Upper lobe of right lung (tissue), 1 donor: Measurements from ENCODE around the gene AKAP7. TPM values are rescaled to one million over a fixed set of nuclear protein-coding genes. Genes with fewer than 3 reads are reported as not detected.

Experiments used
- ATAC-seq: fragments of 200-7000 bp; cut with Tn5 transposase; one replicate; pipeline ENCODE4 v1.9.1; 2020; ENCODE audit warnings: mild to moderate bottlenecking, moderate library complexity
- DNase-seq: peaks from one replicate; pipeline ENCODE4 v3.0.0-alpha.2; 2020
- H3K27ac ChIP-seq: fragments of 200-600 bp; one replicate; pipeline ENCODE4 v1.8.0; 2022
- H3K27me3 ChIP-seq: fragments of 200-600 bp; one replicate; pipeline ENCODE4 v1.8.0; 2022; ENCODE audit warnings: mild to moderate bottlenecking
- H3K36me3 ChIP-seq: fragments of 200-600 bp; one replicate; pipeline ENCODE4 v1.8.0; 2022
- H3K4me1 ChIP-seq: fragments of 200-600 bp; one replicate; pipeline ENCODE4 v1.8.0; 2022
- H3K4me3 ChIP-seq: fragments of 200-600 bp; one replicate; pipeline ENCODE4 v1.8.0; 2022; ENCODE audit warnings: mild to moderate bottlenecking
- H3K9me3 ChIP-seq: fragments of 200-600 bp; one replicate; pipeline ENCODE4 v1.8.0; 2022
- CTCF ChIP-seq: fragments of 200-600 bp; IDR thresholded peaks from one replicate; pipeline ENCODE4 v1.8.0; 2022; ENCODE audit warnings: antibody characterized with exemption
- intact Hi-C: fragments of 100-400 bp; cut with DNase I; formaldehyde crosslinking; loops from one replicate; pipeline ENCODE4 v1.11.0; 2022
- total RNA-seq: library from RNA; stranded (reverse); fragmentation: NEBNext Ultra II Directional; extraction: Animal tissue kit (Norgen Biotek cat#: 25700); gene quantifications from one replicate; pipeline ENCODE4 v1.2.1, GENCODE V29; 2021
- donor health status: DM: no; HTN: yes; CAD: no; lungs with severe emphysema.

The AKAP7 gene
- total RNA-seq, 1 donor from 2014 or later, result 11.1 TPM

GRCh38 chr6:131269565-131270391 is 134.5 kb downstream of the AKAP7 start:
- no peak overlapping the region for H3K27ac ChIP-seq
- H3K4me1 ChIP-seq, result no peaks in the 10 kb centered on the region
- no peaks in the 10 kb centered on the region for H3K36me3 ChIP-seq
- no peak for DNase-seq
- no peaks in the 10 kb centered on the region for H3K27me3 ChIP-seq
- no peaks in the 10 kb centered on the region for H3K9me3 ChIP-seq
- no peak overlapping the region for H3K4me3 ChIP-seq
- no peak for ATAC-seq
- intact Hi-C loops, result no loop called here
- TF ChIP-seq CTCF, result no peak

GRCh38 chr6:131270534-131270933 is 135.3 kb downstream of the AKAP7 start:
- Histone ChIP-seq H3K4me1 (no peaks in the 10 kb centered on the region), H3K4me3 (no peak overlapping the region), H3K36me3 (no peaks in the 10 kb centered on the region), H3K27me3 (no peaks in the 10 kb centered on the region), H3K27ac (no peak overlapping the region), H3K9me3 (no peaks in the 10 kb centered on the region)
- TF ChIP-seq CTCF, result no peak
- no peak for ATAC-seq
- DNase-seq, result no peak
- intact Hi-C loops, result no loop called here

- Histone ChIP-seq H3K27me3 (no peaks in the 10 kb centered on the region), H3K36me3 (no peaks in the 10 kb centered on the region), H3K9me3 (no peaks in the 10 kb centered on the region), H3K4me1 (no peaks in the 10 kb centered on the region), H3K27ac (no peak overlapping the region), H3K4me3 (no peak overlapping the region)
- DNase-seq (no peak), ATAC-seq (no peak)
- intact Hi-C loops, result no loop called here
- TF ChIP-seq CTCF, result no peak
Measured at GRCh38 chr6:131275273-131275672, 140.0 kb downstream of the AKAP7 start.

- Histone ChIP-seq H3K36me3 (no peaks in the 10 kb centered on the region), H3K4me3 (no peak overlapping the region), H3K27ac (no peak overlapping the region), H3K4me1 (peaks cover 12% of the 10 kb centered on the region), H3K9me3 (no peaks in the 10 kb centered on the region), H3K27me3 (no peaks in the 10 kb centered on the region)
- DNase-seq (no peak), ATAC-seq (no peak)
- intact Hi-C loops, result no loop called here
- TF ChIP-seq CTCF, result no peak
Measured at GRCh38 chr6:131277591-131277990, 142.3 kb downstream of the AKAP7 start.

GRCh38 chr6:131281471-131282270 is 146.4 kb downstream of the AKAP7 start:
- Histone ChIP-seq H3K9me3 (no peaks in the 10 kb centered on the region), H3K36me3 (peaks cover 4% of the 10 kb centered on the region), H3K4me1 (peaks cover 12% of the 10 kb centered on the region), H3K27ac (peak overlapping the region; percentile 20), H3K27me3 (no peaks in the 10 kb centered on the region), H3K4me3 (no peak overlapping the region)
- ATAC-seq (peak; percentile 83), DNase-seq (no peak)
- intact Hi-C loops, result no loop called here
- no peak for TF ChIP-seq CTCF
